NCI-H187 (cell line): ENCODE results near the gene SLC3A2.
"Not testable (repeated sequence)": the region's sequence is repeated elsewhere in the genome, so short reads cannot be mapped to it uniquely, and the experiment has no call there.

Source experiments
- DNase-seq, 2 experiments: peaks; one replicate each; lab custom pipeline; 2025; lab: John Stamatoyannopoulos, UW

The SLC3A2 gene

GRCh38 chr11:62852523-62853188 lies 28.0 kb upstream of the SLC3A2 start:
- no peak for DNase-seq

GRCh38 chr11:62853279-62853965 lies 27.3 kb upstream of the SLC3A2 start:
- DNase-seq = no peak

GRCh38 chr11:62854013-62854824 lies 26.5 kb upstream of the SLC3A2 start:
- DNase-seq = no peak

- DNase-seq = no peak
Observed at GRCh38 chr11:62854825-62855570, 25.7 kb upstream of the SLC3A2 start.

- peak; percentile 93 to 95 for DNase-seq
Observed at GRCh38 chr11:62855571-62856332, 24.9 kb upstream of the SLC3A2 start.

- peak in 1 of 2 experiments; percentile 72 for DNase-seq
Observed at GRCh38 chr11:62856333-62856895, 24.3 kb upstream of the SLC3A2 start.

GRCh38 chr11:62857541-62857982 lies 23.1 kb upstream of the SLC3A2 start:
- no peak for DNase-seq

GRCh38 chr11:62858201-62858600 lies 22.5 kb upstream of the SLC3A2 start:
- no peak for DNase-seq

GRCh38 chr11:62859281-62859703 lies 21.4 kb upstream of the SLC3A2 start:
- DNase-seq = not testable (repeated sequence)

- no peak for DNase-seq
Observed at GRCh38 chr11:62860835-62861563, 19.7 kb upstream of the SLC3A2 start.

- not testable (repeated sequence) for DNase-seq
Observed at GRCh38 chr11:62861564-62862192, 19.0 kb upstream of the SLC3A2 start.

- DNase-seq = no peak
Observed at GRCh38 chr11:62863687-62864335, 16.9 kb upstream of the SLC3A2 start.

- no peak for DNase-seq
Observed at GRCh38 chr11:62865635-62866034, 15.1 kb upstream of the SLC3A2 start.

- no peak for DNase-seq
Observed at GRCh38 chr11:62874851-62875250, 5.8 kb upstream of the SLC3A2 start.

GRCh38 chr11:62875698-62876478 lies 4.8 kb upstream of the SLC3A2 start:
- no peak for DNase-seq

- DNase-seq = no peak
Observed at GRCh38 chr11:62876712-62877111, 4.0 kb upstream of the SLC3A2 start.

GRCh38 chr11:62879235-62879978 lies 1.3 kb upstream of the SLC3A2 start:
- no peak for DNase-seq
